CD14-positive monocyte (primary cell): Measurements from ENCODE around the gene TSEN15. TPM values are rescaled to one million over a fixed set of nuclear protein-coding genes. Genes with fewer than 3 reads are reported as not detected.

ENCODE experiments used
- DNase-seq, 3 donors: peaks; one replicate each; pipeline ENCODE4 v3.0.0-alpha.2; 2011 to 2022
- H2AFZ ChIP-seq: 2 replicates; pipeline ENCODE4 v1.6.0; 2012; ENCODE audit warnings: mild to moderate bottlenecking, low read depth, low read length, inconsistent platforms; ENCODE audit not compliant: insufficient read depth, poor library complexity, severe bottlenecking
- H3K27ac ChIP-seq, 2 donors: 1 replicate in 1 of 2; 2 replicates in 1 of 2; pipeline ENCODE4 v1.5.1; 2012 to 2013; ENCODE audit warnings: low read length in 2 of 2, control low read depth in 1 of 2, inconsistent platforms in 1 of 2, low read depth in 1 of 2, mild to moderate bottlenecking in 1 of 2
- H3K27me3 ChIP-seq, 2 donors: one replicate each; pipeline versions ENCODE4 v1.6.0 to v1.6.1; 2011 to 2013; ENCODE audit warnings: low read length in 2 of 2; ENCODE audit not compliant: control insufficient read depth in 2 of 2, insufficient read depth in 2 of 2
- H3K36me3 ChIP-seq, 2 donors: replicated peaks in 1 of 2; 1 replicate in 1 of 2; 2 replicates in 1 of 2; pipeline versions ENCODE4 v1.5.1 to v1.6.1; 2012 to 2013; ENCODE audit warnings: low read length in 2 of 2, control low read depth in 1 of 2, inconsistent platforms in 1 of 2, mild to moderate bottlenecking in 1 of 2; ENCODE audit not compliant: insufficient read depth in 2 of 2, control insufficient read depth in 1 of 2
- H3K4me1 ChIP-seq, 2 donors: 1 replicate in 1 of 2; 2 replicates in 1 of 2; pipeline versions ENCODE4 v1.5.1 to v1.6.1; 2012 to 2013; ENCODE audit warnings: low read length in 2 of 2, control low read depth in 1 of 2, inconsistent platforms in 1 of 2, mild to moderate bottlenecking in 1 of 2, moderate library complexity in 1 of 2; ENCODE audit not compliant: insufficient read depth in 2 of 2, control insufficient read depth in 1 of 2
- H3K4me2 ChIP-seq: replicated peaks from 2 replicates; pipeline ENCODE3; 2012; ENCODE audit warnings: low read length, moderate library complexity, mild to moderate bottlenecking; ENCODE audit not compliant: poor library complexity, severe bottlenecking; ENCODE audit errors: extremely low read depth
- H3K4me3 ChIP-seq, 3 experiments: fragments of 200-600 bp in 1 of 3; sonication (generic) in 1 of 3; replicated peaks in 1 of 3; 1 replicate in 2 of 3; 2 replicates in 1 of 3; pipeline ENCODE4 v1.5.1; 2011 to 2013; ENCODE audit warnings: low read length in 3 of 3, mild to moderate bottlenecking in 3 of 3, control low read depth in 2 of 3, low read depth in 2 of 3, inconsistent platforms in 1 of 3, moderate library complexity in 1 of 3
- H3K79me2 ChIP-seq: 2 replicates; pipeline ENCODE4 v1.6.0; 2012; ENCODE audit warnings: mild to moderate bottlenecking, control low read depth, inconsistent platforms, low read length, moderate library complexity; ENCODE audit not compliant: insufficient read depth
- H3K9ac ChIP-seq: 2 replicates; pipeline ENCODE4 v1.6.0; 2017; ENCODE audit warnings: low read length, mild to moderate bottlenecking; ENCODE audit not compliant: insufficient read depth, poor library complexity, severe bottlenecking
- H3K9me3 ChIP-seq, 2 donors: replicated peaks in 1 of 2; 1 replicate in 1 of 2; 2 replicates in 1 of 2; pipeline versions ENCODE4 v1.5.1 to v1.6.1; 2012 to 2013; ENCODE audit warnings: low read length in 2 of 2, control low read depth in 1 of 2; ENCODE audit not compliant: control insufficient read depth in 1 of 2, insufficient read depth in 1 of 2
- H4K20me1 ChIP-seq: 2 replicates; pipeline ENCODE4 v1.6.0; 2012; ENCODE audit warnings: mild to moderate bottlenecking, low read length, control low read depth, moderate library complexity; ENCODE audit not compliant: insufficient read depth
- H3K27ac Mint-ChIP-seq, 7 donors: one replicate each; pipeline ENCODE4 v1.8.0; 2020; ENCODE audit warnings: mild to moderate bottlenecking in 7 of 7, mixed read lengths in 7 of 7, moderate library complexity in 6 of 7, inconsistent platforms in 2 of 7
- H3K27me3 Mint-ChIP-seq, 3 donors: one replicate each; pipeline ENCODE4 v1.8.0; 2021 to 2022; ENCODE audit warnings: low read depth in 3 of 3, mild to moderate bottlenecking in 3 of 3, mixed read lengths in 3 of 3, moderate library complexity in 3 of 3, inconsistent platforms in 1 of 3
- H3K36me3 Mint-ChIP-seq, 2 donors: one replicate each; pipeline ENCODE4 v1.8.0; 2020; ENCODE audit warnings: mixed read lengths in 2 of 2, inconsistent platforms in 1 of 2, mild to moderate bottlenecking in 1 of 2
- H3K4me1 Mint-ChIP-seq: one replicate; pipeline ENCODE4 v1.8.0; 2020; ENCODE audit warnings: mild to moderate bottlenecking, mixed read lengths
- H3K4me3 Mint-ChIP-seq, 2 donors: one replicate each; pipeline ENCODE4 v1.8.0; 2020; ENCODE audit warnings: mild to moderate bottlenecking in 2 of 2, mixed read lengths in 2 of 2, moderate library complexity in 1 of 2
- H3K9me3 Mint-ChIP-seq, 7 donors: one replicate each; pipeline ENCODE4 v1.8.0; 2020 to 2022; ENCODE audit warnings: mixed read lengths in 7 of 7, mild to moderate bottlenecking in 6 of 7, moderate library complexity in 6 of 7, inconsistent platforms in 2 of 7
- WGBS: methylation state at CpG from one replicate; pipeline ENCODE4 v1.1.5; 2013; ENCODE audit warnings: missing lambda C conversion rate; ENCODE audit not compliant: insufficient coverage; 5-methylcytosine and 5-hydroxymethylcytosine counted together
- intact Hi-C, 2 donors: fragments of 100-400 bp; cut with micrococcal nuclease; formaldehyde crosslinking; loops; one replicate each; pipeline versions ENCODE4 v1.15.0 to v1.15.1; 2023
- polyA plus RNA-seq, 3 donors: library from polyadenylated mRNA; depleted of rRNA in 1 of 3; unstranded in 2 of 3; stranded (reverse) in 1 of 3; fragments of 300-500 nt in 2 of 3; fragments of >200 nt in 1 of 3; fragmentation: Illumina TruSeq in 2 of 3; gene quantifications; 1 replicate in 2 of 3; 2 replicates in 1 of 3; pipeline ENCODE4 v1.2.3, GENCODE V29; 2012 to 2021
- TF ChIP-seq, protein P1 (sequence below): fragments of 200-600 bp; IDR thresholded peaks from one replicate; pipeline ENCODE4 v1.8.0; 2022; ENCODE audit warnings: antibody characterized with exemption, mild to moderate bottlenecking

The TSEN15 gene
- polyA plus RNA-seq, 3 donors = 11.8 to 29.4 (median 23.4) TPM

DNA sequence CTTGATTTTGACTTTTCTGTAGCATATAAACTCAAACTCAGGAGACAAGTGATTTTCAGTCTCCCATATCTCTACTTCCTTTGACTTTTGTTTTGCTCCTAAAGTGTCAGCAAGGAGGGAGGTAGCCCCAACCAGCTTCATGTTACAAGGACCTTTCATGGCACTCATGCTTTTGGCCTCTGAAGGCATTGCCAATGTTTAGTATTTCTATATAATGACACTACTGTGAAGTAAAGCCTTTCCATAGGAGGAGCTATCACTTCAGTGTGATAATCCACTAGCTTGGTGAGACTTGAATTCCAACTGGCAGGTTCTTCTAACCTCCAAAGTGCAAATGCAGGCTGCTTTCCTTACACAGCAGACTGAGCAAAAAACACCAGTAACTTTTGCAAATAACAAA lies 28.4 kb upstream of the TSEN15 start:
- no peaks in the 10 kb centered on the region for H3K4me1 Mint-ChIP-seq
- H3K27me3 Mint-ChIP-seq = peaks cover 0 to 2% (median 0%) of the 10 kb centered on the region in 3 donors
- intact Hi-C loops = no loop called here
- no peak overlapping the region for H3K4me2 ChIP-seq
- DNase-seq = no peak
- no peaks in the 10 kb centered on the region for H3K9me3 Mint-ChIP-seq
- H3K9me3 ChIP-seq = no peaks in the 10 kb centered on the region
- no peak overlapping the region for H3K4me3 ChIP-seq
- TF ChIP-seq, protein P1, sequence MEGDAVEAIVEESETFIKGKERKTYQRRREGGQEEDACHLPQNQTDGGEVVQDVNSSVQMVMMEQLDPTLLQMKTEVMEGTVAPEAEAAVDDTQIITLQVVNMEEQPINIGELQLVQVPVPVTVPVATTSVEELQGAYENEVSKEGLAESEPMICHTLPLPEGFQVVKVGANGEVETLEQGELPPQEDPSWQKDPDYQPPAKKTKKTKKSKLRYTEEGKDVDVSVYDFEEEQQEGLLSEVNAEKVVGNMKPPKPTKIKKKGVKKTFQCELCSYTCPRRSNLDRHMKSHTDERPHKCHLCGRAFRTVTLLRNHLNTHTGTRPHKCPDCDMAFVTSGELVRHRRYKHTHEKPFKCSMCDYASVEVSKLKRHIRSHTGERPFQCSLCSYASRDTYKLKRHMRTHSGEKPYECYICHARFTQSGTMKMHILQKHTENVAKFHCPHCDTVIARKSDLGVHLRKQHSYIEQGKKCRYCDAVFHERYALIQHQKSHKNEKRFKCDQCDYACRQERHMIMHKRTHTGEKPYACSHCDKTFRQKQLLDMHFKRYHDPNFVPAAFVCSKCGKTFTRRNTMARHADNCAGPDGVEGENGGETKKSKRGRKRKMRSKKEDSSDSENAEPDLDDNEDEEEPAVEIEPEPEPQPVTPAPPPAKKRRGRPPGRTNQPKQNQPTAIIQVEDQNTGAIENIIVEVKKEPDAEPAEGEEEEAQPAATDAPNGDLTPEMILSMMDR = no peak
- no peak overlapping the region for H2AFZ ChIP-seq
- no peak overlapping the region for H3K27ac Mint-ChIP-seq
- H3K36me3 Mint-ChIP-seq = no peaks in the 10 kb centered on the region
- H3K79me2 ChIP-seq = no peaks in the 10 kb centered on the region
- no peaks in the 10 kb centered on the region for H4K20me1 ChIP-seq
- H3K9ac ChIP-seq = no peak overlapping the region
- H3K4me1 ChIP-seq = no peaks in the 10 kb centered on the region
- no peaks in the 10 kb centered on the region for H3K36me3 ChIP-seq
- no peaks in the 10 kb centered on the region for H3K27me3 ChIP-seq
- no peak overlapping the region for H3K4me3 Mint-ChIP-seq
- H3K27ac ChIP-seq = no peak overlapping the region

GRCh38 chr1:184025242-184025675 lies 26.3 kb upstream of the TSEN15 start:
- H3K36me3 ChIP-seq = no peaks in the 10 kb centered on the region
- Mint-ChIP-seq H3K36me3 (no peaks in the 10 kb centered on the region), H3K27ac (no peak overlapping the region), H3K9me3 (no peaks in the 10 kb centered on the region), H3K4me3 (no peak overlapping the region), H3K27me3 (peaks cover 0 to 2% (median 0%) of the 10 kb centered on the region in 3 donors), H3K4me1 (no peaks in the 10 kb centered on the region)
- TF ChIP-seq, protein P1 = no peak
- intact Hi-C loops = no loop called here
- H4K20me1 ChIP-seq = no peaks in the 10 kb centered on the region
- H3K79me2 ChIP-seq = no peaks in the 10 kb centered on the region
- no peaks in the 10 kb centered on the region for H3K27me3 ChIP-seq
- no peak overlapping the region for H3K4me3 ChIP-seq
- no peaks in the 10 kb centered on the region for H3K9me3 ChIP-seq
- no peak overlapping the region for H2AFZ ChIP-seq
- H3K4me2 ChIP-seq = no peak overlapping the region
- H3K9ac ChIP-seq = no peak overlapping the region
- no peaks in the 10 kb centered on the region for H3K4me1 ChIP-seq
- 100% methylated on average over 1 of the region's 1 CpG for WGBS
- no peak overlapping the region for H3K27ac ChIP-seq
- DNase-seq = no peak
